ENCODE results near the gene IGDCC3. TPM values are rescaled to one million over a fixed set of nuclear protein-coding genes. Genes with fewer than 3 reads are reported as not detected.

Gene IGDCC3
- total RNA-seq, 4 donors from 2014 or later, result not detected

GRCh38 chr15:65298731-65299130 is 79.1 kb downstream of the IGDCC3 start:
- Histone ChIP-seq H3K27me3 (no peaks in the 10 kb centered on the region), H3K4me3 (no peak overlapping the region), H3K9me3 (no peaks in the 10 kb centered on the region), H3K4me1 (peaks cover 16 to 18% of the 10 kb centered on the region in 2 donors), H3K36me3 (no peaks in the 10 kb centered on the region), H3K27ac (no peak overlapping the region)
- intact Hi-C loops (cut with DNase I; ENCODE audit: low total_unique reads), result no loop called here
- DNase-seq, result no peak
- ATAC-seq, result no peak
- no peak for TF ChIP-seq POLR2A (IDR thresholded peaks at IDR 0.05)
- no peak for TF ChIP-seq CTCF (IDR thresholded peaks at IDR 0.05 in 4 of 5, conservative IDR thresholded peaks at IDR 0.05 in 1 of 5)
- in situ Hi-C loops (cut with MboI; ENCODE audit: low sequenced_read_pairs in 4 of 4), result loop anchor here in 3 of 4 donors (25.0 kb wide), 1 partner anchor 261 kb away; the partner anchor contains the start of genes MTFMT (in 3 of the 3) and SLC51B (in 3 of the 3)

GRCh38 chr15:65292938-65293518 is 84.8 kb downstream of the IGDCC3 start:
- Histone ChIP-seq H3K4me1 (peaks cover 11% of the 10 kb centered on the region in 2 donors), H3K4me3 (no peak overlapping the region), H3K27ac (no peak overlapping the region), H3K9me3 (no peaks in the 10 kb centered on the region), H3K36me3 (no peaks in the 10 kb centered on the region), H3K27me3 (no peaks in the 10 kb centered on the region)
- intact Hi-C loops (cut with DNase I; ENCODE audit: low total_unique reads) (no loop called here), in situ Hi-C loops (cut with MboI; ENCODE audit: low sequenced_read_pairs in 4 of 4) (loop anchor here in 3 of 4 donors (25.0 kb wide), 1 partner anchor 256 kb away; the partner anchor contains the start of genes MTFMT (in 3 of the 3) and SLC51B (in 3 of the 3))
- ATAC-seq, result no peak
- no peak for DNase-seq
- TF ChIP-seq CTCF (IDR thresholded peaks at IDR 0.05 in 4 of 5, conservative IDR thresholded peaks at IDR 0.05 in 1 of 5), result no peak

GRCh38 chr15:65290228-65290627 is 87.6 kb downstream of the IGDCC3 start:
- Histone ChIP-seq H3K36me3 (no peaks in the 10 kb centered on the region), H3K4me3 (no peak overlapping the region), H3K9me3 (no peaks in the 10 kb centered on the region), H3K27ac (no peak overlapping the region), H3K27me3 (no peaks in the 10 kb centered on the region), H3K4me1 (peaks cover 8 to 9% of the 10 kb centered on the region in 2 donors)
- ATAC-seq (no peak), DNase-seq (no peak)
- intact Hi-C loops (cut with DNase I; ENCODE audit: low total_unique reads) (no loop called here), in situ Hi-C loops (cut with MboI; ENCODE audit: low sequenced_read_pairs in 4 of 4) (loop anchor here in 3 of 4 donors (25.0 kb wide), 1 partner anchor 253 kb away; the partner anchor contains the start of genes MTFMT (in 3 of the 3) and SLC51B (in 3 of the 3))
- no peak for TF ChIP-seq CTCF (IDR thresholded peaks at IDR 0.05 in 4 of 5, conservative IDR thresholded peaks at IDR 0.05 in 1 of 5)
- TF ChIP-seq POLR2A (IDR thresholded peaks at IDR 0.05), result no peak

- intact Hi-C loops (cut with DNase I; ENCODE audit: low total_unique reads) (loop anchor here (5.0 kb wide), 2 partner anchors 157 to 237 kb away; partner anchors contain the start of gene PDCD7), in situ Hi-C loops (cut with MboI; ENCODE audit: low sequenced_read_pairs in 4 of 4) (loop anchor here in 3 of 4 donors (25.0 kb wide), 1 partner anchor 252 kb away; the partner anchor contains the start of genes MTFMT (in 3 of the 3) and SLC51B (in 3 of the 3))
- DNase-seq (no peak), ATAC-seq (no peak)
- TF ChIP-seq POLR2A (IDR thresholded peaks at IDR 0.05) (no peak), CTCF (IDR thresholded peaks at IDR 0.05 in 4 of 5, conservative IDR thresholded peaks at IDR 0.05 in 1 of 5) (no peak)
- Histone ChIP-seq H3K4me1 (peaks cover 9 to 11% of the 10 kb centered on the region in 2 donors), H3K27me3 (no peaks in the 10 kb centered on the region), H3K9me3 (no peaks in the 10 kb centered on the region), H3K4me3 (no peak overlapping the region), H3K27ac (no peak overlapping the region), H3K36me3 (no peaks in the 10 kb centered on the region)
Measured at GRCh38 chr15:65289261-65289854, 88.4 kb downstream of the IGDCC3 start.

Data from gastrocnemius medialis (tissue), 4 donors.